Left ventricle myocardium inferior (tissue), 1 donor: ENCODE measurements around the gene SLC25A29. TPM values are rescaled to one million over a fixed set of nuclear protein-coding genes. Genes with fewer than 3 reads are reported as not detected.
"Not testable (repeated sequence)": the region's sequence is repeated elsewhere in the genome, so short reads cannot be mapped to it uniquely, and the experiment has no call there.

Source experiments
- DNase-seq: peaks from one replicate; pipeline ENCODE4 v3.0.0-alpha.2; 2020
- H3K27ac ChIP-seq: fragments of 200-600 bp; replicated peaks from 2 replicates; pipeline ENCODE4 v1.8.0; 2021
- H3K27me3 ChIP-seq: fragments of 200-600 bp; 2 replicates; pipeline ENCODE4 v1.8.0; 2021; ENCODE audit warnings: low read depth
- H3K36me3 ChIP-seq: fragments of 200-600 bp; 2 replicates; pipeline ENCODE4 v1.8.0; 2021
- H3K4me1 ChIP-seq: fragments of 200-600 bp; 2 replicates; pipeline ENCODE4 v1.8.0; 2021
- H3K4me3 ChIP-seq: fragments of 200-600 bp; 2 replicates; pipeline ENCODE4 v1.8.0; 2021; ENCODE audit warnings: mild to moderate bottlenecking, moderate library complexity
- H3K9me3 ChIP-seq: fragments of 200-600 bp; replicated peaks from 2 replicates; pipeline ENCODE4 v1.8.0; 2021
- CTCF ChIP-seq: fragments of 200-600 bp; IDR thresholded peaks from 2 replicates; pipeline ENCODE4 v1.8.0; 2021; ENCODE audit warnings: antibody characterized with exemption, mild to moderate bottlenecking, borderline replicate concordance
- intact Hi-C: fragments of 100-400 bp; cut with micrococcal nuclease; formaldehyde crosslinking; loops from one replicate; pipeline ENCODE4 v1.11.0; 2022
- total RNA-seq: library from RNA; stranded (reverse); fragmentation: NEBNext Ultra II Directional; extraction: Animal tissue kit (Norgen Biotek cat#: 25700); gene quantifications from one replicate; pipeline ENCODE4 v1.2.1, GENCODE V29; 2021
- donor health status: DM: no; HTN: yes; CAD: no; lungs with severe emphysema.

The SLC25A29 gene
- total RNA-seq, 1 donor from 2014 or later = 24.5 TPM

GRCh38 chr14:100309028-100309737, 2.9 kb upstream of the SLC25A29 start:
- no peak for DNase-seq
- no peaks in the 10 kb centered on the region for H3K9me3 ChIP-seq
- H3K36me3 ChIP-seq = no peaks in the 10 kb centered on the region
- no peaks in the 10 kb centered on the region for H3K27me3 ChIP-seq
- peak overlapping the region; percentile 9 for H3K4me3 ChIP-seq
- peak overlapping the region; percentile 94 for H3K27ac ChIP-seq
- no peak for TF ChIP-seq CTCF
- H3K4me1 ChIP-seq = peaks cover 72% of the 10 kb centered on the region
- intact Hi-C loops = no loop called here

GRCh38 chr14:100308427-100308792, 2.2 kb upstream of the SLC25A29 start:
- DNase-seq, H3K9me3 ChIP-seq, intact Hi-C loops, H3K27me3 ChIP-seq, H3K36me3 ChIP-seq: not testable (repeated sequence)
- Histone ChIP-seq H3K4me3 (peak overlapping the region; percentile 88), H3K27ac (peak overlapping the region; percentile 94), H3K4me1 (peaks cover 71% of the 10 kb centered on the region)

GRCh38 chr14:100307766-100308426, 1.7 kb upstream of the SLC25A29 start:
- H3K27me3 ChIP-seq = no peaks in the 10 kb centered on the region
- no peak for DNase-seq
- H3K27ac ChIP-seq = peak overlapping the region; percentile 94
- H3K36me3 ChIP-seq = no peaks in the 10 kb centered on the region
- peak overlapping the region; percentile 88 for H3K4me3 ChIP-seq
- H3K4me1 ChIP-seq = peaks cover 71% of the 10 kb centered on the region
- intact Hi-C loops = no loop called here
- H3K9me3 ChIP-seq = no peaks in the 10 kb centered on the region
- no peak for TF ChIP-seq CTCF

GRCh38 chr14:100306998-100307765, 938 bp upstream of the SLC25A29 start:
- H3K4me1 ChIP-seq = peaks cover 76% of the 10 kb centered on the region
- intact Hi-C loops = no loop called here

GRCh38 chr14:100305324-100306100, 732 bp downstream of the SLC25A29 start:
- Histone ChIP-seq H3K4me1 (peaks cover 78% of the 10 kb centered on the region), H3K9me3 (no peaks in the 10 kb centered on the region), H3K36me3 (no peaks in the 10 kb centered on the region), H3K27me3 (no peaks in the 10 kb centered on the region), H3K27ac (peak overlapping the region; percentile 94), H3K4me3 (peak overlapping the region; percentile 88)
- DNase-seq = peak; percentile 33
- intact Hi-C loops = no loop called here
- no peak for TF ChIP-seq CTCF

More at GRCh38 chr14:100306998-100307765, 938 bp upstream of the SLC25A29 start:
- no peak for DNase-seq
- TF ChIP-seq CTCF = no peak
- Histone ChIP-seq H3K4me3 (peak overlapping the region; percentile 88), H3K9me3 (no peaks in the 10 kb centered on the region), H3K36me3 (no peaks in the 10 kb centered on the region), H3K27me3 (no peaks in the 10 kb centered on the region), H3K27ac (peak overlapping the region; percentile 94)
